ENCODE results near the gene RNF146. TPM values are rescaled to one million over a fixed set of nuclear protein-coding genes. Genes with fewer than 3 reads are reported as not detected.
"Not testable (repeated sequence)": the region's sequence is repeated elsewhere in the genome, so short reads cannot be mapped to it uniquely, and the experiment has no call there.

RNF146 gene
- total RNA-seq, 1 donor from 2014 or later = 26.2 TPM

- no peak for DNase-seq (ENCODE audit: low read depth in 2 of 2)
Observed at GRCh38 chr6:127282184-127282583, 15.5 kb downstream of the RNF146 start.

GRCh38 chr6:127288705-127289104 lies 22.0 kb downstream of the RNF146 start:
- DNase-seq (ENCODE audit: low read depth in 2 of 2) = no peak

GRCh38 chr6:127289934-127290333 lies 23.3 kb downstream of the RNF146 start:
- DNase-seq (ENCODE audit: low read depth in 2 of 2) = no peak

GRCh38 chr6:127290391-127291265 lies 24.0 kb downstream of the RNF146 start:
- no peak for DNase-seq (ENCODE audit: low read depth in 2 of 2)

GRCh38 chr6:127291495-127291894 lies 24.8 kb downstream of the RNF146 start:
- no peak for DNase-seq (ENCODE audit: low read depth in 2 of 2)

GRCh38 chr6:127297502-127298070 lies 30.9 kb downstream of the RNF146 start:
- DNase-seq (ENCODE audit: low read depth in 2 of 2) = no peak

GRCh38 chr6:127298475-127298874 lies 31.8 kb downstream of the RNF146 start:
- DNase-seq (ENCODE audit: low read depth in 2 of 2) = peak in 1 of 2 donors; percentile 17

GRCh38 chr6:127299522-127300240 lies 33.0 kb downstream of the RNF146 start:
- no peak for DNase-seq (ENCODE audit: low read depth in 2 of 2)

GRCh38 chr6:127300411-127300810 lies 33.7 kb downstream of the RNF146 start:
- DNase-seq (ENCODE audit: low read depth in 2 of 2) = peak in 1 of 2 donors; percentile 43

- DNase-seq (ENCODE audit: low read depth in 2 of 2) = peak; percentile 21 to 45
Observed at GRCh38 chr6:127301199-127301700, 34.6 kb downstream of the RNF146 start.

GRCh38 chr6:127302728-127303660 lies 36.3 kb downstream of the RNF146 start:
- DNase-seq (ENCODE audit: low read depth in 2 of 2) = peak; percentile 57 to 65

GRCh38 chr6:127303917-127304316 lies 37.3 kb downstream of the RNF146 start:
- no peak for DNase-seq (ENCODE audit: low read depth in 2 of 2)

GRCh38 chr6:127305741-127306140 lies 39.1 kb downstream of the RNF146 start:
- no peak for DNase-seq (ENCODE audit: low read depth in 2 of 2)

GRCh38 chr6:127317388-127318128 lies 50.9 kb downstream of the RNF146 start:
- DNase-seq (ENCODE audit: low read depth in 2 of 2) = no peak

GRCh38 chr6:127319686-127320085 lies 53.0 kb downstream of the RNF146 start:
- no peak for DNase-seq (ENCODE audit: low read depth in 2 of 2)

GRCh38 chr6:127328043-127328609 lies 61.5 kb downstream of the RNF146 start:
- peak in 1 of 2 donors; percentile 4 for DNase-seq (ENCODE audit: low read depth in 2 of 2)

- DNase-seq (ENCODE audit: low read depth in 2 of 2) = not testable (repeated sequence)
Observed at GRCh38 chr6:127331256-127331655, 64.6 kb downstream of the RNF146 start.

GRCh38 chr6:127332383-127332961 lies 65.8 kb downstream of the RNF146 start:
- no peak for DNase-seq (ENCODE audit: low read depth in 2 of 2)
